ENCODE data around the gene RBM26. TPM values are rescaled to one million over a fixed set of nuclear protein-coding genes. Genes with fewer than 3 reads are reported as not detected.

The RBM26 gene
- total RNA-seq, 1 experiment from 2014 or later, result 70.5 TPM

DNA sequence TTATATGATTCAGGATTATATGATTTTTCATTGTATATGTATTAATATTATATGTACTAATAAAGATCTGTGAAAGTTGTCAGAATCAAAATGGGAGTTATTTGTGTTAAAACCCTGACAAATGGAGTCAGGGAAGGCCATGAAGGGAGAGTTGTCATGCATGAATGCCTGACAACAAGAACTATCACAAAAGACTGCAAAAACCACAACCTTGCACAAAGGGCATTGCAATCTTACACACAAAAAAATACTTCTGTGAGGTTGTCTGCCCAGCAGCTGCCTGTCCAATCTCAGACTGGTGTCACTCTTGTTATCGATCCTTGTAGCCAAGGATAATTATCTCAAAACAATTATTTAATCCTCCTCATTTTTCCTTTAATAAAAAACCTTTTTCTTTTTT is 21.2 kb upstream of the RBM26 start:
- no peaks in the 10 kb centered on the region for H3K4me1 ChIP-seq (ENCODE audit: insufficient read depth, low read length)
- H2BK12ac ChIP-seq (ENCODE audit: insufficient read length, low read depth, low read length), result no peak overlapping the region
- no peak overlapping the region for H4K5ac ChIP-seq (ENCODE audit: insufficient read length, low read depth, low read length)
- no peak for DNase-seq
- Mint-ChIP-seq H3K27me3 (ENCODE audit: low read depth) (no peaks in the 10 kb centered on the region; the same call in 1 of the 2 replicates), H3K9me3 (no peaks in the 10 kb centered on the region), H3K36me3 (ENCODE audit: insufficient read depth in 1 of 3, low read depth in 3 of 3) (no peaks in the 10 kb centered on the region), H3K4me1 (no peaks in the 10 kb centered on the region), H3K27ac (no peak overlapping the region), H3K4me3 (no peak overlapping the region)
- no peak overlapping the region for H3K18ac ChIP-seq (ENCODE audit: insufficient read length, low read depth, low read length)
- no peak overlapping the region for H2AFZ ChIP-seq (ENCODE audit: low read length)
- no peak overlapping the region for H2BK20ac ChIP-seq (ENCODE audit: low read depth, low read length, poor library complexity, severe bottlenecking)
- H2BK5ac ChIP-seq (ENCODE audit: insufficient read length, low read length), result no peak overlapping the region
- no peaks in the 10 kb centered on the region for H3K79me1 ChIP-seq (ENCODE audit: insufficient read depth, low read depth, low read length, poor library complexity, severe bottlenecking)
- no peak overlapping the region for H2AK5ac ChIP-seq (ENCODE audit: insufficient read length, low read length)
- H4K8ac ChIP-seq (replicated peaks; ENCODE audit: insufficient read length, low read depth, low read length), result no peak overlapping the region
- H3K23me2 ChIP-seq (ENCODE audit: insufficient read length, low read depth, low read length, poor library complexity, severe bottlenecking), result no peaks in the 10 kb centered on the region
- no peak overlapping the region for H3K14ac ChIP-seq (ENCODE audit: insufficient read depth, low read length)
- no peak overlapping the region for H3K9ac ChIP-seq (ENCODE audit: extremely low read depth, insufficient read length, low read length)
- H3K56ac ChIP-seq (ENCODE audit: insufficient read length, low read depth, low read length), result no peak overlapping the region
- H3K4me2 ChIP-seq (ENCODE audit: insufficient read depth, insufficient read length, low read length), result no peak overlapping the region
- H4K20me1 ChIP-seq (ENCODE audit: control insufficient read depth, insufficient read depth, insufficient read length), result no peaks in the 10 kb centered on the region
- TF ChIP-seq, protein P1, sequence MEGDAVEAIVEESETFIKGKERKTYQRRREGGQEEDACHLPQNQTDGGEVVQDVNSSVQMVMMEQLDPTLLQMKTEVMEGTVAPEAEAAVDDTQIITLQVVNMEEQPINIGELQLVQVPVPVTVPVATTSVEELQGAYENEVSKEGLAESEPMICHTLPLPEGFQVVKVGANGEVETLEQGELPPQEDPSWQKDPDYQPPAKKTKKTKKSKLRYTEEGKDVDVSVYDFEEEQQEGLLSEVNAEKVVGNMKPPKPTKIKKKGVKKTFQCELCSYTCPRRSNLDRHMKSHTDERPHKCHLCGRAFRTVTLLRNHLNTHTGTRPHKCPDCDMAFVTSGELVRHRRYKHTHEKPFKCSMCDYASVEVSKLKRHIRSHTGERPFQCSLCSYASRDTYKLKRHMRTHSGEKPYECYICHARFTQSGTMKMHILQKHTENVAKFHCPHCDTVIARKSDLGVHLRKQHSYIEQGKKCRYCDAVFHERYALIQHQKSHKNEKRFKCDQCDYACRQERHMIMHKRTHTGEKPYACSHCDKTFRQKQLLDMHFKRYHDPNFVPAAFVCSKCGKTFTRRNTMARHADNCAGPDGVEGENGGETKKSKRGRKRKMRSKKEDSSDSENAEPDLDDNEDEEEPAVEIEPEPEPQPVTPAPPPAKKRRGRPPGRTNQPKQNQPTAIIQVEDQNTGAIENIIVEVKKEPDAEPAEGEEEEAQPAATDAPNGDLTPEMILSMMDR (conservative IDR thresholded peaks at IDR 0.05), result no peak
- no peak overlapping the region for H3K27ac ChIP-seq (ENCODE audit: insufficient read length, low read depth, low read length)
- H4K91ac ChIP-seq (ENCODE audit: insufficient read length, low read depth, low read length), result no peak overlapping the region
- H3K23ac ChIP-seq (ENCODE audit: insufficient read length, low read depth, low read length), result no peak overlapping the region
- H2BK120ac ChIP-seq (ENCODE audit: low read depth, low read length, poor library complexity, severe bottlenecking), result no peak overlapping the region
- H3K79me2 ChIP-seq (ENCODE audit: insufficient read depth, low read length), result no peaks in the 10 kb centered on the region
- no peaks in the 10 kb centered on the region for H3K27me3 ChIP-seq (ENCODE audit: insufficient read depth, low read length)
- no CpG with 5 or more reads among the region's 1 CpG for WGBS (ENCODE audit: extremely low coverage, insufficient read length, low lambda C conversion rate)
- no peak overlapping the region for H3T11ph ChIP-seq (ENCODE audit: low read length)
- no peaks in the 10 kb centered on the region for H3K9me3 ChIP-seq (ENCODE audit: control insufficient read depth, low read depth, low read length)
- H2BK15ac ChIP-seq (ENCODE audit: low read depth, low read length), result no peak overlapping the region
- no peak overlapping the region for H3K4ac ChIP-seq (ENCODE audit: low read depth, low read length)
